G401 (cell line): ENCODE data around the gene RABEP1. TPM values are rescaled to one million over a fixed set of nuclear protein-coding genes. Genes with fewer than 3 reads are reported as not detected.
"Not testable (repeated sequence)": the region's sequence is repeated elsewhere in the genome, so short reads cannot be mapped to it uniquely, and the experiment has no call there.

Experiments used
- DNase-seq: peaks from one replicate; pipeline ENCODE4 v3.0.0-alpha.2; 2015; ENCODE audit warnings: low spot score
- in situ Hi-C: cut with HindIII; loops from 2 replicates; pipeline ENCODE4 v1.10.0; 2016; ENCODE audit warnings: low sequenced_read_pairs, mixed read lengths
- total RNA-seq: library from RNA; depleted of rRNA; stranded (reverse); fragments of >200 nt; shearing (Covaris generic); gene quantifications from 2 replicates; pipeline ENCODE4 v1.2.3, GENCODE V29; 2014; rRNA removed

RABEP1 gene, protein sequence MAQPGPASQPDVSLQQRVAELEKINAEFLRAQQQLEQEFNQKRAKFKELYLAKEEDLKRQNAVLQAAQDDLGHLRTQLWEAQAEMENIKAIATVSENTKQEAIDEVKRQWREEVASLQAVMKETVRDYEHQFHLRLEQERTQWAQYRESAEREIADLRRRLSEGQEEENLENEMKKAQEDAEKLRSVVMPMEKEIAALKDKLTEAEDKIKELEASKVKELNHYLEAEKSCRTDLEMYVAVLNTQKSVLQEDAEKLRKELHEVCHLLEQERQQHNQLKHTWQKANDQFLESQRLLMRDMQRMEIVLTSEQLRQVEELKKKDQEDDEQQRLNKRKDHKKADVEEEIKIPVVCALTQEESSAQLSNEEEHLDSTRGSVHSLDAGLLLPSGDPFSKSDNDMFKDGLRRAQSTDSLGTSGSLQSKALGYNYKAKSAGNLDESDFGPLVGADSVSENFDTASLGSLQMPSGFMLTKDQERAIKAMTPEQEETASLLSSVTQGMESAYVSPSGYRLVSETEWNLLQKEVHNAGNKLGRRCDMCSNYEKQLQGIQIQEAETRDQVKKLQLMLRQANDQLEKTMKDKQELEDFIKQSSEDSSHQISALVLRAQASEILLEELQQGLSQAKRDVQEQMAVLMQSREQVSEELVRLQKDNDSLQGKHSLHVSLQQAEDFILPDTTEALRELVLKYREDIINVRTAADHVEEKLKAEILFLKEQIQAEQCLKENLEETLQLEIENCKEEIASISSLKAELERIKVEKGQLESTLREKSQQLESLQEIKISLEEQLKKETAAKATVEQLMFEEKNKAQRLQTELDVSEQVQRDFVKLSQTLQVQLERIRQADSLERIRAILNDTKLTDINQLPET
- total RNA-seq = 54.0 and 63.0 TPM in 2 replicates

DNA sequence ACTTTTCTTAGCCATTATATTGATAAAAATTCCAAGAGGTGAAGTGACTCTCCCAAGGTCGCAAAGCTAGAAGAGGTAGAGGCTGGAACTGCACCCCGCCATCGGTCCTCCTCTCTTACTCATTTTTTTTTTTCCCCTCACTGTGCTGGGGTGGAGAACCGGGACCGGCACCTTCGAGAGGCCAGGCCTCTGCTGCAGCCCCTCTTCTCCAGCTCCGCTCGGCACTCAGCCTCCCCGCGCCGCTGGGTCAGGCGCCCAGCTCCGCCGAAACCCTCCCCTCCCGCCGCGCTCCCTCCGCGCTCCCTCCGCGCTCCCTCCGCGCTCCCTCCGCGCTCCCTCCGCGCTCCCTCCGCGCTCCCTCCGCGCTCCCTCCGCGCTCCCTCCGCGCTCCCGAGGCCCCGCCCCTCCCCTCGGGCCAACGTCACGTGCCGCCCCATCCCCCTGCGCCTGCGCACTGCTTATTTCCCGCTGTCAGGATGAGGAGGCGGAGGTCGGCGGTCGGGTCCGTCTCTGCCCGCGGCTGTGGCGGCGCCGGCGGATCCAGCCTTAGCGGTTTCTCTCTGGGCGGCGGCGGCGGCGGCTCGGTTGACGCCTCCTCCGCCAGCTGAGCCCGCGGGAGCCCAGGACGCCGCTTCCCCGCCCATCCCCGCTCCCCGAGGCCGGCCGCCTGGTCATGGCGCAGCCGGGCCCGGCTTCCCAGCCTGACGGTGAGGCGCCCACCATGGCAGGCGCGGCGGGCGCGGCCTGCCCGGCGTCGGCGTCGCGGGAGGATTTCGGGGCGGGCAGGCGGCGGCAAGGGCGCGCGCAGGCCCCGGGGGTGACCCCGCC lies at the start of gene RABEP1:
TSS of gene RABEP1 (plus strand) at position 471 of the 828 bp plus-strand sequence. CDS start at position 674, 203 bp downstream.
- in situ Hi-C loops = no loop called here
- peak; percentile 81 for DNase-seq

DNA sequence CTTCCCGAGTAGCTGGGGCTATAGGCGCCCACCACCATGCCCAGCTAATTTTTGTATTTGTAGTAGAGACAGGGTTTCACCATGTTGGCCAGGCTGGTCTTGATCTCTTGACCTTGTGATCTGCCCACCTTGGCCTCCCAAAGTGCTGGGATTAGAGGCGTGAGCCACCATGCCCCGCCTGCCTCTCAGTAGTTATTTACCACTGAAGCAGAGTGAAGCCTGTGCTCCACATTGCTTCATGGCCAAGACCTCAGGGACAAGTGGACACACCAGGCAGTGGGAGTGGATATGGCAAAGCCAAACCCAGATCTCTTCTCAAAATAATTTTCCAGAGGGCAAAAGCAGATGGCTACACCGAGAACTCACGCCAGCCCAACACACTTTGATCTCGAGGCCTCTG lies 48.6 kb upstream of the RABEP1 start:
- DNase-seq, in situ Hi-C loops: not testable (repeated sequence)

DNA sequence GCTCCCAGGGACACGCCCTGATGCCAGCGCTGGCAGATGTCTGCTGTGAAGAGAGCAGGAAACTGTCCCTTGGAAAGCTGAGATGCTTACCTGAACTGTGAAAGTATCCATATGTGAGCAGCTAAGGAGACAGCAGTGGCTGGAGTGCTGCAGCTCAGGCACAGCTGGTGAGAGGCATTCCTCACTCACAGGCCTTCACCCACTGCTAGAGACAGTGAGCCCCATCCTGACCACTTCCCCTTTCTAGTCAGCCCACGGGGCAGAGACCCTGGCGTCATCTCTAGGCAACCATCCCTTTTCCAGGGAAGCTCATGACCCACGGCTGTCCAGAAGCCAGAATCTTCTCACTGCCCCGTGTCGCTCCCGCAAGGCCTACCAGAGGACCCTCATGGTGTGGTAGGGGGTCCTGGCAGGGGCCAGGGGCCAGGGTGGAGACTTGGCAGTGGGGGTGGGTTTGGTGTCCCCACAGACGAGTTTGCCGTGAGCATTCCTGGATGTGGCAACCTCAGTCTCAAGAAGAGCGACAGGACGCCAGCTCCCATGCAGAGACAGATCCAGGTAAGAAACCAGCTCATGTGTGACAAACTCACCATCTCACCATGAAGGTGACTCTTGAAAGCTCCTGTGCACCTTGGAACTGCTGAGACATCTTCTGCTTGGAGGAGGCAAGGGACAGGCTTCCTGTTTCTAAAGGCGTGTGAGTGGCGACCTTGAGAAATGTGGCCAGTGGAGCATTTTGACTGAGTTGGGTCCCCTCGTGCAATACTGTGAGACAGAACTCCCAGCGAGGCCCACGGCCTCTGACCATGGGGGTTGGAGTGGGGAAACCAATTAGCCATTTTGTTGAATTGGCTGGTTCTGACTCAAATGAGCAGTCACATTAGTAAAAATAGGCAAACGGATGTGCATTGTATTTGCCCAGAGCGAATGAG lies 47.2 kb upstream of the RABEP1 start, which contains the start of gene SCIMP:
TSS of gene SCIMP (minus strand) at position 216 of the 932 bp plus-strand sequence. CDS start at position 111, 105 bp downstream.
- no peak for DNase-seq
- in situ Hi-C loops = no loop called here

DNA sequence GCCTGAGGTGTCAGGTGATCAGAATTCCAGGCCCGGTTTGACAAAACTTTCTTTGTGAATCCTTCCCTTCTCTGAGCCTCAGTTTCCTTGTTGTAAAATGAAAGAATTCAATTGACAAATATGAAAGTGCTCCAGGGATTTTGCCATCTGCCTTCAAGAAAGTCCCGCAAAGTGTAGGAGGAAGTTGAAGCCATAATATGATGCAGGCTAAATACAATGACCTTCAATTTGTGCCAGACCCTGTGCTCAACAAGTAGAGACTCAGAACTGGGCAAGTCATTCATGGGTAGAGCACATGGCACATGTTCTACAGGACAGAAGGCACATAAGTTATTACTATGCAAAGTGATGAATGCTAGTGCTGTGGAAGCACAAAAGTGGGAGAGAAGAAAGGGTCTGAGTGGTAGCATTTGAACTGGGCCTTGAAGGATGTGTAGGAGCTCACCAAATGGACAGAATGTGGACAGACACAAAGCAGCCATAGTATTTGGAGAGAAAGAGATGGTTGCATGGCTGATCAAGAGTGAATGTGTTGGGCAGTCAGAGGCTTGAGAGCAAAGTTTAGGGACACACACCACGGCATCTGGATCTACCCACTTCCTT lies 45.0 kb upstream of the RABEP1 start:
- DNase-seq = no peak
- in situ Hi-C loops = no loop called here

DNA sequence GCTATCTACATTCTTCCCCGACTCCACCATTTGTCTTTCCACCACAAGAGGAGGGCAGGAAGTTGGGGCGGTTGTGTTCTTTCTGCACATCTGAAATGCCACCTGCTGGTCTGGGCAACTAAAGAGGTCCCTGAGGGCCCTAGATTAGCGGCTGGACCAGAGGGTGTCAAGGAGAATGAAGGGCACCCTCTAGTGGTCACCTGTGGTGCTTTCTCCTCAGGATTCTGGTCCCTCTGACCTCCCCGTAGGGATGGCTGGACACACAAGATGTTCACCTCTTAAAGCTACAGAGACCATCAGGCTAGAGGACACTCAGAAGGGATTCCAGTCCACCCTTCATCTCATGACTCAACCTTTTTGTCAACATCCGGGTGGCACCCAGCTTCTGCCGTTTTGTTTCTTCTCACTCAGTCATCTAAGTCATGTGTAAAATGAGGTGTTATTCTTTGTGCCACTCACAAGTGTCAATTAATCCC lies 44.5 kb upstream of the RABEP1 start:
- in situ Hi-C loops = no loop called here
- DNase-seq = peak; percentile 43

DNA sequence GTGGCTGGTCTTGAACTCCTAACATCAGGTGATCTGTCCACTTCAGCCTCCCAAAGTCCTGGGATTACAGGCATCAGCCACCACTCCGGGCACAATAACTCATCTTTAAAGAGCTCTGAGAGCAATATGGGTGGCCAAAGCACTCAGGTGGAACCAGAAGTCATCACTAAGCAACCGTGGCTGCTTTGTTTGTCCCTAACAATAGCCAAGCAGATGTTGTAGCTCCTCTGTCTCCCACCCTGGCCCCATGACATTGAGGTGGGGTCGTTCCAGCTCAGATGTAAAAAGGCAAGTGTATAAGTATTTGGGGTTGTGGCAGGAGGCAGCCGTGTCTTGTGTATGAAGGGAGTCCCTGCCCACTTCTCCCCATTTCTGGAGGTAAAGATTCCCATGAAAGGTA lies 43.8 kb upstream of the RABEP1 start:
- DNase-seq = no peak
- in situ Hi-C loops = no loop called here

DNA sequence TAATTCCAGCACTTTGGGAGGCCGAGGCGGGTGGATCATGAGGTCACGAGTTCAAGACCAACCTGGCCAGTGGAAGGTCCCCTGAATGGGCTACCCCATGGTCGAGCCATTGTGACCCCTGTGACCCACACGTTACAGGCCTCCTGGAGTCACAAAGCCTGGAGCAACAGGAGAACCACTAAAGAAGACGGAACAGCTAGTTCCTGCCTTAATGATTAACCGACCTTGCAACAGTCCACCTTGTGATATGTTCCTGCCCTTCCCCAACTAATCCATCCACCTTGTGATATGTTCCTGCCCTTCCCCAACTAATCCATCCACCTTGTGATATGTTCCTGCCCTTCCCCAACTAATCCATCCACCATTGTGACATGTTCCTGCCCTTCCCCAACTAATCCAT lies 42.3 kb upstream of the RABEP1 start:
- in situ Hi-C loops, DNase-seq: not testable (repeated sequence)

DNA sequence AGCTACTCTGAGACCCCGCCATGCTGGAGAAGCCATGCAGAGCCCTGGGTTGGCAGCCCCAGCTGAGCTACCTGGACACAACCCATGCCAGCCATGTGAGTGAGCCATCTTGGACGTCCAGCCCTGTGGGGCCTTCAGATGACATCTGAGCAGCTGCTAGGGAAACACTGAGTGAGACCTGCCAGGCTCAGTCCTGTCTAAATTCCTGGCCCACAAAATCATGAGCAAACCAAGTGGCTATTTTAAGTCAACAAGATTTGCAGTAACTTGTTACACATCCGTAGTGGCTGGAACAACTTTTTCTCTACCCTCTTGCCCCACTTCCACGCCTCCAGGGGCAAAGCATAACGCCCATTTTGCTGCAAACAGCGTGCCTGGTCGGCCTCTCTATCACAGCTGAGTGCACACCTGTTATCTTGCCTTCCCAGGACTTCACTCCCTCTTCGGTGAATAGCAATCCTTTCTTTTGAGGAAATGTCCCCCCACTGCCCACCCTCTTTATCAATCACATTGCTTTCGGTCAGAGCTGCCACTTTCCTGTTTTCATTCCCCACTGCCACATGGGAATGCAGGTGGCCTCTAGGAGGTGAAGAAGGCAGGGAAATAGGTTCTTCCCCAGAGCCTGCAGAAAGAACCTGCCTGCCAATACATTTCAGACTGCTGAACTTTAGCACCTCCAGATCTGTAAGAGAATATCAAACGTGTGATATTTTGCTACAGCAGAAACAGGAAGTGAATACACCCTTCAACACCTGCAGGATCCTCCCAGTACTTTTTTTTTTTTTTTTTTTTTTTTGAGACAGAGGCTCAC lies 40.0 kb upstream of the RABEP1 start:
- in situ Hi-C loops = no loop called here

DNA sequence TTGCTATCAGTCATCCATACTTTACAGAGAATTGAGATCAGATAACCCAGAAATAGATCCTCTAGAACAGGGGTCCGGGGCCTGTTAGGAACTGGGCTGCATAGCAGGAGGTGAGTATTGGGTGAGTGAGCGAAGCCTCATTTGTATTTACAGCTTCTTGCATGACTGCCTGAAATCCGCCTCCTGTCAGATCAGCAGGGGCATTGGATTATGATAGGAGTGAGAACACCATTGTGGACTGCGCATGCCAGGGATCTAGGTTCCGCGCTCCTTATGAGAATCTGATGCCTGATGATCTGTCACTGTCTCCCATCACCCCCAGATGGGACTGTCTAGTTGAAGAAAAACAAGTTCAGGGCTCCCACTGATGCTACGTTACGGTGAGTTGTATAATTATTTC lies 34.5 kb upstream of the RABEP1 start:
- no peak for DNase-seq
- in situ Hi-C loops = no loop called here

More for the DNA sequence above, 40.0 kb upstream of the RABEP1 start:
- no peak for DNase-seq

DNA sequence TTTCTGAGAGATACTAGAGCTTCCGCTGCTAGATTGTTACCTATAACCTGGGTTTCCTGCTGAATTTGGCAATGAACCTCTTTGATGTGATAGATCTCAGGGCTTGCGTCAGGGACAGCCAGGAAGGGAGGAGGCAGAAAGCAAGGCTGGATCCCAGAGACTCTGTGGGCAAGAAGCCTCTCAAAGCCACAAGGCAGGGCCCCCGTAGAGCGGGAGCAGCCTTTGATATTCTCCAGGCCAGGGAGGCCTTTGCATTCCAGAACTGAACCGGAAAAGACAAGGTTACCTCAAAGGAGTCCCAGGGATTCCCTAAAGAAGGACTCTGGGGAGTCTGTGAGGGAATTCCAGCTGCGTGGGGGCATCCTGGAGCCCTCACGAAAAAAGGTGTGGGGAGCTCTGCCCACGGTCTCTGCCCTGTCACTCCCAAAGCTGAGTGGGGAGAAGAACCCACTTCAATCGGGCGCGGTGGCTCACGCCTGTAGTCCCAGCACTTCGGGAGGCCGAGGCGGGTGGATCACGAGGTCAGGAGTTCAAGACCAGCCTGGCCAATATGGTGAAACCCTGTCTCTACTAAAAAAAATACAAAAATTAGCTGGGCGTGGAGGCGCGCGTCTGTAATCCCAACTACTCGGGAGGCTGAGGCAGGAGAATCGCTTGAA lies 33.1 kb upstream of the RABEP1 start:
- DNase-seq = no peak
- in situ Hi-C loops = no loop called here

DNA sequence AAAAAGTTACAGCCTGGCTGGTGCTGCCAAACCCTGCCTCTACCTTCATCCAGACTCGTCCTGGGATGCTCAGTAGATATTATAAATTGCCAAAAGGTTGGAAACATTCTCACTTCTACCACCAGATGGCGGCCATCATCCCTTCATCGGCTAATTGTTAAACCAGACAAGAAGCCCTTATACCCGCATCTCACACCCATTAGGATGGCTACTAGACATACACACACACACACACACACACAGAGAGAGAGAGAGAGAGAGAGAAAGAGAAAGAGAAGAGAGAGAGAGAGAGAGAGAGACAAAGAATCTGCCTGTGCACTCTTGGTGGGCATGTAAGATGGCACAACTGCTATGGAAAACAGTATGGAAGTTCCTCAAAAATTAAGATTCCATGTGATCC lies 32.5 kb upstream of the RABEP1 start:
- DNase-seq = peak; percentile 79
- in situ Hi-C loops = no loop called here

DNA sequence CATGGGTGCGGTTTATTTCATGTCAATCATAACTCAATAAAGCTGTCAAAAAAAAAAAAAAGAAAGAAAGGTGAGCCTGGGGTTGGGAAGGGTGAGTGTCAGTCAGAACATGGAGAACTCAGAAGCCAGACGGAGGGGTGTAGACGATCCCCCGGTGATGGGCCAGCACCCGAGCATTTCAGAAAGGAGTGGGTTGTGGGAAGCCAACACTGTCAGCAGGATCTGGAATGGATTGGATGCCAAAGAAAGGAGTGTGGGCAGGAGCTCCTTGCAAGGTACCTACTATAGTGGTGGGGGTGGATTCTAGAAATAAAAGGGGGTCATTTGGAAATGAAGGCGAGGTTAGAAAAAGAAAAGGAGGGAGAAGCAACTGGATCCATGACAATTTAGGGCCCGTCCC lies 27.7 kb upstream of the RABEP1 start:
- no peak for DNase-seq
- in situ Hi-C loops = no loop called here

DNA sequence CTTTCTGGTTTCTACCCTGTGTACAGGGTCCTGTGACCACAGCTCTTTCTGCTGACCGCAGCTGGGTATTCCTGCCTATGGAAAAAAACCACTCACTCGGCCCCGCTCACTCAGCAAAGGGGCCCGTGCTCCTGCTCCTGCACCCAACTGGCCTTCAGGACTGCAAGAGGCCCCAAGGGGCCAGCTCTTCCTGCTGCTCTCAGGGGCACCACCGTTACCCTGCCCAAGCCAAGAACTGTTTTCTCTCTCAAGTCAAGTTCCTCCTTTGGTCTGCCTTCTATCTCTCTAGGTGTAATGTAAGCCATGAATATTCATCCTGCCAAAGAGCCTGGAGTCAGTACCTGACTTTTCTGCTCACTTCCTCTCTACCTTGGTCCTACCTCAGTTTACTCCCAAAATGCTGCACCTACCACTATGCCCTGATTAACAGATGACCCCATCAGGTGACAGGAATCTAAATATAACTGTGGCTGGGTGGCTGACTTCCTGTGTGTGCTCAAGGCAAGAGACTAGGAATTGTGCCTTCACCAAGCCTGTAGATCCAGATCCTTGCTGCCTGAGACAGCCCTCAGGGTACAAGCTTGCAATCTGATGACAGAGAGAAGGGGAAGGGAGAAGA lies 27.1 kb upstream of the RABEP1 start:
- in situ Hi-C loops = no loop called here
- DNase-seq = no peak

DNA sequence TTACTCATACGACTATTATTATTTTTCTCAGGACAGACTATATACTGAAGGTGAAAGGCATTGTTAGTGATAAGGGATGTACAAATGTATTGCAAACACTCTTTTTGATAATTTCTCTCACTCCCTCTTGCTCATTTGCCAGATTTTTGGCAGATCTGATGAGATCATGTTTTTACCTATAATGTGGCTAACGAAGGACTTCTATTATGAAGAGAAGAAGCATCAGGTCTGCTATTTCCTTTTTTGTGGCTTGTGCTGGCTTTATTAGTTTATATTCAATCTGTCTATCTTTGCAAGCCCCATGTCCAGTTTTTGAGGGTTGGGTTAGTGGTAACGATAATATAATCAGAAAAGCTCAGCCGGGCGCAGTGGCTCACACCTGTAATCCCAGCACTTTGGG lies 25.0 kb upstream of the RABEP1 start:
- in situ Hi-C loops = no loop called here
- DNase-seq = no peak

DNA sequence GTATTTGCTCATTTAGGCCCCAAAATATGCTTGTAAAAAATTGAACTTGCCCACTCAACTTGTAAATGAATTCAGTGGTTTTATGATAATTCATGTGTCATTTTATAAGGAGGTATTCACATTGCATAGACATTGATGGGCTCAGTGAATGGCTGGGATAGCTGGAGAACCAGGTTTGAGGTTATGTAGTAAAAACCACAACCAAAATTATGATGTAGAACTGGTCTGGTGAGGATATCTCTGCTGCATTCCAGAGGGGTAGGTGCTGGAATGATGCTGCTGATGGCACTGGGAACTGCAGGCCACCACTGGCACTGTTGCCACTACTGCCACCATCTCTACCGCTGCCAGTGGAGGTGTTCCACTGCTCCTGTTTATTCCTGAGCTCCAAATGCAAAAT lies 21.5 kb upstream of the RABEP1 start:
- in situ Hi-C loops = no loop called here
- no peak for DNase-seq

DNA sequence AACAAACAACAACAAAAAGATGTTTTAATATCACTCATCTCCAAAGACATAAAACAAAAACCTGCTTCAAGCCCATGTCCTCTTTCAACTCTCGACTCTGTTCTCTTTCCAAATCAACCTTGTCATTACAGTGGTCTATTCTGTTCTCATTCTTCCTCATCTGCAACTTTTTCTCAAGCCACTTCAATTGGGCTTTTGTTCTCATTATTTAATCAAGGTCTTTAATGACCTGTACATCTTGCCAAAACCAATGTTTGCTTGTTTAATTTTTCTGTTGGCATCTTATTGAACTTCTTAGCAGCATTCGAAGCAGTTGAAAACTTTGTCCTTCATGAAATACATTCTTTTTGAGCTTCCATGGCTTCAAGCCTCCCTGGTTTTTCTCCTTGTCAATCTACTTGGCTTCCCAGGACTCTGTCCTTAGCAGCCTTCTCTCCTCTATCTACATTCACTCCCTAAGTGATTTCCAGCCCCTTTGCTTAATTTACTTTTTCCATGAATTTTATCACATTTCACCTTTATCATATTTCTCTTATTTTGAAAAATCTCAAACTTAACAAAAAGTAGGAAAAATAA lies 19.6 kb upstream of the RABEP1 start:
- in situ Hi-C loops = no loop called here

More for the DNA sequence above, 19.6 kb upstream of the RABEP1 start:
- no peak for DNase-seq
